ENCODE data around the gene EXO1. TPM values are rescaled to one million over a fixed set of nuclear protein-coding genes. Genes with fewer than 3 reads are reported as not detected.

Gene EXO1
- total RNA-seq, 3 donors from 2014 or later: 2.0 to 7.4 (median 2.1) TPM

GRCh38 chr1:241932845-241933244 is 84.8 kb downstream of the EXO1 start:
- DNase-seq (no peak), ATAC-seq (no peak)
- intact Hi-C loops (cut with DNase I, micrococcal nuclease): no loop called here
- Histone ChIP-seq H3K9me3 (no peaks in the 10 kb centered on the region), H3K36me3 (ENCODE audit: low read depth) (no peaks in the 10 kb centered on the region), H3K4me3 (no peak overlapping the region), H3K4me1 (ENCODE audit: low read depth) (no peaks in the 10 kb centered on the region)
- TF ChIP-seq CTCF (IDR thresholded peaks at IDR 0.05): no peak

GRCh38 chr1:241934201-241934848 is 86.3 kb downstream of the EXO1 start:
- no peak for DNase-seq
- intact Hi-C loops (cut with DNase I, micrococcal nuclease): no loop called here
- Histone ChIP-seq H3K4me1 (ENCODE audit: low read depth) (no peaks in the 10 kb centered on the region), H3K9me3 (no peaks in the 10 kb centered on the region), H3K4me3 (no peak overlapping the region), H3K36me3 (ENCODE audit: low read depth) (no peaks in the 10 kb centered on the region)
- TF ChIP-seq CTCF (IDR thresholded peaks at IDR 0.05): no peak
- no peak for ATAC-seq

GRCh38 chr1:241934866-241935265 is 86.9 kb downstream of the EXO1 start:
- Histone ChIP-seq H3K4me1 (ENCODE audit: low read depth) (no peaks in the 10 kb centered on the region), H3K4me3 (no peak overlapping the region), H3K9me3 (no peaks in the 10 kb centered on the region), H3K36me3 (ENCODE audit: low read depth) (no peaks in the 10 kb centered on the region)
- ATAC-seq (no peak), DNase-seq (no peak)
- intact Hi-C loops (cut with DNase I, micrococcal nuclease): no loop called here
- no peak for TF ChIP-seq CTCF (IDR thresholded peaks at IDR 0.05)

Other genes with a start within 250 kb of the EXO1 start
- 10 to 100 TPM in 1 of 3 donors, 1 to 10 TPM in 2; 8.5 to 16.7 (median 9.8) TPM for gene CHML, start 207.8 kb upstream of the EXO1 start, total RNA-seq
- 10 to 100 TPM; 27.4 to 77.6 (median 29.0) TPM for gene OPN3, start 207.8 kb upstream of the EXO1 start, total RNA-seq
- under 1 TPM in 1 of 3 donors, not detected in 2; 0.25 TPM for gene WDR64, start 195.9 kb upstream of the EXO1 start, total RNA-seq
- not detected for gene BECN2, start 109.6 kb downstream of the EXO1 start, total RNA-seq
- gene MAP1LC3C, start 150.9 kb downstream of the EXO1 start, total RNA-seq: 1 to 10 TPM in 1 of 3 donors, not detected in 2; 4.1 TPM

Measured in mucosa of descending colon (tissue), 3 donors.